Measurements from ENCODE around the gene SHANK1. TPM values are rescaled to one million over a fixed set of nuclear protein-coding genes. Genes with fewer than 3 reads are reported as not detected.
A peak's percentile ranks its signal among the peaks of the same experiment; 100 is the strongest.

SHANK1 gene
- total RNA-seq, 1 experiment from 2014 or later: not detected

DNA sequence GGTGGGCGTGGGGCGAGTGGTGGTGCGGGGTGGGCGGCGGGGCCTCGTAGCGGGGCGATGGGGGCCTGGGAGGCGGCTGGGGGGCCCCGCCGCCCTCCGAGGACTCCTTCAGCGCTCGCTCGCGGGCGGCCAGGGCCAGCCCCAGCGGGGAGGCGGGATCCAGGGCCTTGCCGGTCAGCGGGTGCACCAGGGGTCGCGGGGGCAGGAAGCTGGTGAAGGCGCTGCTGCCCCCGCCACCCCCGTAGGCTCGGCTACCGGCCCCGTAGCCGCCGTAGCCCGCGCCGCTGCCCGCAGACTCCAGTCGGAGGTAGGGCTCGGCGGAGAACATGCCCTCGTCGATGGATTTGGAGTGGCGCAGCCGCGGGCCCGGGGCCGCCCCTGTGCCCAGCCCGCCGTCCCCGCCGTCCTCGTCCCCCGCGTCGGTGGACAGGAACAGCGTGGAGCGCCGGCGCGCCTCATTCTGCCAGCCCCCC is 51.8 kb downstream of the SHANK1 start:
- H3K9me3 ChIP-seq (replicated peaks): no peaks in the 10 kb centered on the region
- no peaks in the 10 kb centered on the region for H3K4me1 ChIP-seq
- no peak overlapping the region for H3K27ac ChIP-seq
- no peaks in the 10 kb centered on the region for H3K36me3 ChIP-seq
- no peak overlapping the region for H3K4me3 ChIP-seq
- peaks cover 5% of the 10 kb centered on the region; the same call in 1 of the 2 replicates for H3K27me3 ChIP-seq
- no peak for DNase-seq

DNA sequence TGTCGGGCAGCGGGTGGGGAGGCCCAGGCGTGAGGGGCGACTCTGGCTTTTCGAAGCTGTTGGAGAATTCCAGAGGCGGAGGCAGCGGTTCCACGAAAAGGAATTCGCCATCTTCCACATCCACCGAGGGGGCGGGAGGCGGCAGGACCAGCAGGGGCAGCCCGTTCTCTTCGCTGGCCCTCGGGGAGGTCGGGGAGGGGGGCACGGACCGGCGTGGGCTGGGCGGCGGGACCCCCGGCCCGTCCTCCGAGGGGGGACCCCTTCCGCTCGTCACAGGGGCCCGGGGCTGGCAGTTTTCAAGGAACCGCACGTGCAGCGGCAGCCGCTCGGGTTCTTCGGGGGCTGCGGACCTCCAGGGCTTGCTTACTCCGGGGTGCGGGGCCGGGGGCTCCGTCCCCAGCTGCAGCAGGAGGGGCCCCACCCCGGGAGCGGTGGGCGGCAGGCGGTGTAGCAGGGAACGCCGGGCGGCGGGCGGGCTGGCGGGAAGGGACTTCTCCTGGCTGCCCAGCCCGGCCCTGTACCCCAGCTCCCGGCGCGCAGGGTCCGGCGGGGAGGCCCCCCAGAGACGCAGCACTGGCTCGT is 52.3 kb downstream of the SHANK1 start:
- H3K4me3 ChIP-seq: no peak overlapping the region
- no peak overlapping the region for H3K27ac ChIP-seq
- H3K9me3 ChIP-seq (replicated peaks): no peaks in the 10 kb centered on the region
- 0 out of 2 replicates have a peak, but pooled peaks cover 5% of the 10 kb centered on the region for H3K27me3 ChIP-seq
- no peaks in the 10 kb centered on the region for H3K4me1 ChIP-seq
- H3K36me3 ChIP-seq: no peaks in the 10 kb centered on the region
- DNase-seq: no peak

DNA sequence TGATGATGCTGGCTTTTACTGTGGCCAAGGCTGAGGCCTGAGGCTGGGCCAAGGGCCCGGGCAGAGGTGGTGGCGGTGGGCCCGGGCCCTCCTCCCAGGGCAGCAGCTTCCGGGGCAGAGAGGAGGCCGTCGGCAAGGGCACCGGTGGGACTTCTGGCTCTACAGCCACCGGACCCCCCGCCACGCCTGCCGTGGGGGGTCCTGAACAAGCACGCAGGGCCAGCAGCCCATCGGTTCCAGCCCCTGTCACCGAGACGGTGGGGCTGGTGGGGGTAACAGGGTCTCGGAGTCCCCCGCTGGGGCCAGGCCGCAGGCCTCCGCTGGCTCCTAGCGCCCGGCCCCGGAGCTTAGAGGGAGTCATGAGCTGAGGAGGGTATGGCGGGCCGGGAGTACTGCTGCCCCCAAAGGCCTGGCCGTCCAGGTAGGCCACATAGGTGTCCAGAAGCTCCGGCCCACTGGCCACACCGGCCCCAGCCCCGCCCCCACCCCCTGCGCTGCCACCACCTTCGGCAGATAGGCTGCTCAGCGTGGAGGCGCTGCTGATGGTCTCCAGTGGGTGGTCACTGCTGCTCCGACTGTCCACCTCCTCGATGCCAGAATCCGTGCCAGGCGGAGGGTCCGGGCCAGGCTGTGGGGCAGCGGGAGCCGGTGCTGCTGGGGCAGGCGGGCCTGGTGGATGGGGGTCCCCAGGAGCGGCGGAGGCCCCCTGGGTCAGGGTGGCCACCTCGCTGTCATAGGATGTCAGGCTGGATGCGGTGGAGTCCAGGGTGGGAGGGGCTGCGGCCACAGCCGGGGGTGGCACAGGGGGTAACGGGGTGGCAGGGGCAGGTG is 53.0 kb downstream of the SHANK1 start:
- Histone ChIP-seq H3K27me3 (0 out of 2 replicates have a peak, but pooled peaks cover 2% of the 10 kb centered on the region), H3K4me1 (no peaks in the 10 kb centered on the region), H3K9me3 (replicated peaks) (no peaks in the 10 kb centered on the region), H3K36me3 (no peaks in the 10 kb centered on the region), H3K27ac (no peak overlapping the region), H3K4me3 (no peak overlapping the region)
- DNase-seq: no peak

DNA sequence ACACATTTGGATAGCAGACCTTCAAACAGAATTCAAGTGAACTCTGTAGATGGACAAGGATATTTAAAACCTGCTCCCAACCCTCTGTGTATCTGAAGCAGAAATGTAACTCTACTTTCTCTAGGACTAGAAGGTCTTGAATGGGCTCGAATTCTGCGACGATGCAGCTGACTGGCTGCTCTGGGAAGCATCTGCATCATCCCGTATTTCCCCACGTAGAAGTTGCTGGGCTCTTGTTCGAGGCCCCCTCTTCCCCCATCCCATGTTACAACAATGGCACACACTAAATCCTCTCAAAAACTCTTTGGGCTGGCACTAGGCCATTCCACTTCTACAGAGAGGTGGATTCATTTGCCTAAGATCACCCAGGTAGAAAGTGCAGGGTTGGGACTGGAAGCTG is 55.4 kb downstream of the SHANK1 start:
- no peaks in the 10 kb centered on the region for H3K9me3 ChIP-seq (replicated peaks)
- no peaks in the 10 kb centered on the region for H3K36me3 ChIP-seq
- no peak overlapping the region for H3K4me3 ChIP-seq
- H3K27ac ChIP-seq: no peak overlapping the region
- DNase-seq: no peak
- no peaks in the 10 kb centered on the region for H3K4me1 ChIP-seq
- H3K27me3 ChIP-seq: no peaks in the 10 kb centered on the region

DNA sequence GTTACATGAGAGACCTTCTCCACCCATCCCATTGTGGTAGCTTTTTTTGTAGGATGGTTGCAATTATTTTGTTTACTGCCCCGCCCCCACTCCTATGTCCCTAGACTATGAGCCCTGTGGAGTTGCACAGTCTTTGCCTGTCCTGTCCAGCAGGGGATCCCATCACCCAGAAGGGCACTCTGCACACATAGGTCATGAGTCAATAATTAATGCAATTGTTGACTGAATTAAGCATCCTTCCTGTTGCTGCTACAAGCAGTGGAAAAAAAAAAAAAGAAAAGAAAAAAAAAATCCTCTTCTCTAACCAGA is 56.2 kb downstream of the SHANK1 start:
- peak in 1 of 2 experiments; percentile 14 for DNase-seq
- H3K9me3 ChIP-seq (replicated peaks): no peaks in the 10 kb centered on the region
- no peaks in the 10 kb centered on the region for H3K36me3 ChIP-seq
- H3K4me3 ChIP-seq: no peak overlapping the region
- H3K27me3 ChIP-seq: no peaks in the 10 kb centered on the region
- no peaks in the 10 kb centered on the region for H3K4me1 ChIP-seq
- no peak overlapping the region for H3K27ac ChIP-seq

DNA sequence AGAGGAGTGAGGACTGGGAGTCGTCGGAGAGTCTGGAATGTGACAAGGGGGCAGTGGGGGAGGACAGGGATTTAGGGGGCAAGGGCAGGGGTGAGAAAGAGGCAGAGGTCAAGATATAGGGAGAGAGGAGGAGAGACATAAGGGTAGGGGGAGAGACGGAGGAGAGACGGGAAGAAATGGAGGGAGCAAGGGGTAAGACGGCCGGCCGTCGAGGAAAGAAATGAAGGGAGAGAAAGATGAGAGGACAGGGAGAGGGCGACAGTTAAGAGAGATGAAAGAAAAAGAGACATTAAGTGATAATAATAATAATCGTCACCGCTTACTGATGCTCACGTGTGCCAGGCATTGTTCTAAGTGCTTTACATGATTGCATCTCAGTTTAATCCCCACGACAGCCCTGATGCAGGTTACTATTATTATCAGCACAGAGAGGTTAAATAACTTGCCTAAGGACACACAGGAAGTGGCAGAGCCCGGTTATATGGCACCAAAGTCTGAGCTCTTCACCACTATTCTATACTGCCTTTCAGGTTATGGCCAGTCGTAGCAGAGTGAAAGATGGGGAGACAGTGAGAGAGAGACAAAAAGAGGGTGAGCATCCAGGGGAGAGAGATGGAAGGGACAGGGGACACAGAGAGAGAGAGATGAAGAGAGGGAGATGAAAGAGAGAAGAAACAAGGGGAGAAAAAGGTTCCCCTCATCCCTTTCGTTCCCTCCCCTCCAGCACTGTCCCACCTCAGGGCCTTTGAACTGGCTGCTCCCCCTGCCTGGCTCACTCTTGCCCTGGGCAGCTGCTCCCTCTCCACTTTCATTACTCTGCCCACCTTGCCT is 56.7 kb downstream of the SHANK1 start:
- no peak overlapping the region for H3K4me3 ChIP-seq
- no peak for DNase-seq
- H3K36me3 ChIP-seq: no peaks in the 10 kb centered on the region
- no peaks in the 10 kb centered on the region for H3K27me3 ChIP-seq
- no peaks in the 10 kb centered on the region for H3K4me1 ChIP-seq
- H3K9me3 ChIP-seq (replicated peaks): no peaks in the 10 kb centered on the region
- H3K27ac ChIP-seq: no peak overlapping the region

DNA sequence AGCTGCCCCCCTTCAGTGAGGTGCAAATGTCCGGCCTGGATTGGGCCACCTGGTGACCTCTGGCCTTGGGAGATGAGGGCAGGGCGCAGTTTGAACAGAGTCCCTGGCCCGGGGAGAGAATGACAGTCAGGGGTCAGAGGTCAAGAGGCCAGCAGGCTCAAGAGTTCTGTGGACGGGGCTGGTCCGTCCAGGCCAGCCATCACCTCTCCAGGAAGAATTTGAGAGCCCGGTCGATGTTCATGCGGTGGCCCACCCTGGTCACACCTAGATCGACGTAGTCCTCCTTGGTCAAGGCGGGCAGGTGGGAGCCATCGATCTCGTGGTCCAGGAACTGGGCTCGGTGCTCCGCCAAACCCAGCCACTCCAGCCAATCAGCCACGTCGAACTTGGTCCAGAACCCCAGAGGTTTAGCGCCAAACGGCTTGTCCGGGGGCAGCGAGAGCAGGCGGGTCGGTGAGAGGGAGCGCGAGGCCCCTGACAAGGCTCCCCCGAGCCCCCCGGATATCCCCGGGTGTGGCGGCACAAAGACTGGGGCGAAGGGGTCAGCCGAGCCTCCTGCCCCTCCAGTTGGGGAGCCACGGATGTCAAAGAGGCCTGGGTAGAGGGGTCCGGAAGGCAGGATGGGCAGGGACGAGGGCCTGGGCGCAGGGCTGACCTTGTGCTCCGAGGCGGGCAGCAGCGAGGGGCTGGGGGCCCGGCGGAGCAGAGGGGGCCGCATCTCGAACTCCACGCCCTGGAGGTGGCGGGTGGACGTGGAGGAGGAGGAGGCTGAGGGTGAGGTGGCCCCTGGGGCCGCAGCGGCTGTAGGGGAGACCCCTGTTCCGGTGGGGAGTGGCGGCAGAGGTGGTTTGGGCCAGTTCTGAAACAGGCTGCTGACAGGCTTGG is 57.6 kb downstream of the SHANK1 start:
- Histone ChIP-seq H3K4me1 (no peaks in the 10 kb centered on the region), H3K27ac (no peak overlapping the region), H3K9me3 (replicated peaks) (no peaks in the 10 kb centered on the region), H3K36me3 (no peaks in the 10 kb centered on the region), H3K27me3 (no peaks in the 10 kb centered on the region), H3K4me3 (no peak overlapping the region)
- no peak for DNase-seq

DNA sequence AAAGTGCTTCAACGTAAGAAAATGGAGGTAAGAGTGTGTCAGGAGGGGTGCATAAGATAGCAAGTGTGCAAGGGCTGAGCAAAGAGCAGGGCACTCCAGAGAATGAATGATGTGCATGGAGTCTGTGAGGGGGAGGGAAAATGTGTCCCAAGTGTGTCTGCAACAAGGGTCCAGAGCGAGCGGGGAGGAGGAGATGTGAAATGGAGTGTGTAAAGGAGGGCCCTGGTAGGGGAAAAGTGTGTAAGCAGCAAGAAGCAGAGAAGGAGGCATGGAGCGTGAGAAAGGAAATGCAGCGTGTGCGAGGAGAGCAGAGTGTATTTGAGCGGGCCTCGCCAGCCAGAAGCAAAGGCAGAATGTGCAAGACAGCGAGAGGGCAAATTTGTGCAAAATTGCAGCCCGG is 58.6 kb downstream of the SHANK1 start:
- H3K9me3 ChIP-seq (replicated peaks): no peaks in the 10 kb centered on the region
- no peak overlapping the region for H3K4me3 ChIP-seq
- no peaks in the 10 kb centered on the region for H3K36me3 ChIP-seq
- no peaks in the 10 kb centered on the region for H3K4me1 ChIP-seq
- no peak for DNase-seq
- H3K27ac ChIP-seq: no peak overlapping the region
- no peaks in the 10 kb centered on the region for H3K27me3 ChIP-seq

DNA sequence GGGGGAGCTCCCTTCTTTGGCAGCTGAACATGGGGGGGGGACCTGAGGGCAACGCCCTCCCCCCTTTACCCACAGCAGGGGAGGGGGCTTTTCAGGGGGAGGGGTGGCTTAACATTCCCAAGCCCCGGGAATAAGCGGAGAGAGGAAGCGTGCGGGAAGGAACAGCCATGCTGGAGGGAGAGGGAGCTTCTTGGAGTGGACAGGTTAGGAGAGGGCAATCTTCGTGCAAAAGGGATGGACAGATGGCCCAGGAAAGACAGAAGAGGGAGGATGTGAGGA is 59.6 kb downstream of the SHANK1 start:
- H3K27me3 ChIP-seq: no peaks in the 10 kb centered on the region
- H3K4me1 ChIP-seq: no peaks in the 10 kb centered on the region
- no peaks in the 10 kb centered on the region for H3K36me3 ChIP-seq
- H3K4me3 ChIP-seq: no peak overlapping the region
- no peaks in the 10 kb centered on the region for H3K9me3 ChIP-seq (replicated peaks)
- DNase-seq: no peak
- H3K27ac ChIP-seq: no peak overlapping the region

DNA sequence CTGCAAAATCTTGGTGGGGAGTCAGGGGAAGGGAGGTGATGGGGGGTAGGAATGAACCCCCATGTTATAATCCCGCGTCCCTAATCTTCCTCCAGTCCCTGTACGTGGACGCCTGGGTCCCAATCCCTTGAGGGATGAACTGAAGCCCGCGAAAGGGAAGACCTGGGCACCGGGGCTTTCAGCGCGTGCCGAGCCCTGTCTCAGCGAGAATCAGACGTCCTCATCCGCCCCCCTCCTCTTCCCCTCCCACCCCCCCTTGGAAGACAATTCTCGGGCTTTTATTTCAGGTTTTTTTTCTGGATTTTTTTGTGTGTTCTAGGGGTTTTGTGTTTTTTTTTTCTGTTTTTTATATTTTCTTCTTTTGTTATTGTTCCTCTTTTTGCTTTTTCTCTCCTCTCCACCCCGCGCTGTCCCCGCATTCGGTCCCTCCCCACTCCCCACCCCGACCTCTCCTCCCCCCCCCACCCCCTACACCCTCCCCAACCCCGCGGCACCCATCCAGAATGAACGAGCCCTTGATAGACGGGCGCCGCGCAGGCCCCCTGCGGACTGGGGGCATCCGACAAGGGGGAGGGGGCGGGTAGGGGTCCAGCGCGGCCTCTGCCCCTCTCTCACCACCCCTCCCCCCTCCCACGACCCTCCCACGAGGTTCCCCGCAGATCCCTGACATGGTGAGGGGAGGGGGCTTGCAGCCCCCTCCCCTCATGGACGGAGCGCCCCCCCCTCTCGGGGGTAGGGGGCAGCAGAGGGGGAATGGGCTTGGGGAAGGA is 60.1 kb downstream of the SHANK1 start:
- H3K4me1 ChIP-seq: no peaks in the 10 kb centered on the region
- DNase-seq: no peak
- H3K27ac ChIP-seq: no peak overlapping the region
- H3K4me3 ChIP-seq: no peak overlapping the region
- H3K27me3 ChIP-seq: no peaks in the 10 kb centered on the region
- H3K9me3 ChIP-seq (replicated peaks): no peaks in the 10 kb centered on the region
- H3K36me3 ChIP-seq: no peaks in the 10 kb centered on the region

DNA sequence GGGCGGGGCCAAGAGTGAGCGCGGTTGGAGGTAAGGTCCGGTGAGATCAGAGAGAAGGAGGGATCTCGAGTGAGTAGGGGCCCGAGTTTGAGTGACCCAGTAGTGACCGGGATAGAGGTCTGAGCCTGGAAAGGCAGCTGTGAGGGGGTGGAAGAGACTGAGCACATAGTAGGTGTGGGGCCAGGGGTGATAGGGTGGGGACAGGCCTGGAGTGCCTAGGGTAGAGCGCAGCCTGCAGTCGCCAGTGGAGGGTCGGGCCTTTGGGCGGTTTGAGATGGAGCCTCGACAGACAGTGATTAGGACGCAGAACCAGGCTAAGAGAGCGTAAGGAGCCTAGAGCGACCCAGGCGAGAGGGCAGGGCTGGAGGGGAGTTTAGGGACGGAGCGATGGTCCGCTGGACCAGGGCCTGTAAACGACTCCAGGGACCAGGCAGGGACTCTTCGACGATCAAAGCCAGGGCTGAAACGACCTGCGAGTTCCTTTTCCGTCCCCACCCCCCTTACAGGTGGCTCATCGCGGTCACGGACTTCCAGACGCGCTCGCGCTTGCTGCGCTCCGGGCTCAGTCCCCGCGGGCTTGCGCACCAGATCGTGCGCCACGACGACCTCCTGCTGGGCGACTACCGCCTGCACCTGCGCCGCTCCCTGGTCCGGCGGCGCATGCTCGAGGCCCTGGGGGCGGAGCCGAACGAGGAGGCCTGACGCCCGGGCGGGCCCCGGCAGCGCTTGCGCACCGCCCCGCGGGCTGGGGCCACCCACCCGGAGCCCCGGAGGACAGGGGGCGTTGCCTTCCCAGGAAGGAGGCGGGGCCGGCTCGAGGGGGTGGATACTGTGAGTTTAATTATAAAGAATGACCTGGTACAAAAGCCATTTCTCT is 60.9 kb downstream of the SHANK1 start:
- no peak for DNase-seq
- H3K27ac ChIP-seq: no peak overlapping the region
- no peak overlapping the region for H3K4me3 ChIP-seq
- H3K27me3 ChIP-seq: no peaks in the 10 kb centered on the region
- H3K36me3 ChIP-seq: no peaks in the 10 kb centered on the region
- no peaks in the 10 kb centered on the region for H3K9me3 ChIP-seq (replicated peaks)
- no peaks in the 10 kb centered on the region for H3K4me1 ChIP-seq

DNA sequence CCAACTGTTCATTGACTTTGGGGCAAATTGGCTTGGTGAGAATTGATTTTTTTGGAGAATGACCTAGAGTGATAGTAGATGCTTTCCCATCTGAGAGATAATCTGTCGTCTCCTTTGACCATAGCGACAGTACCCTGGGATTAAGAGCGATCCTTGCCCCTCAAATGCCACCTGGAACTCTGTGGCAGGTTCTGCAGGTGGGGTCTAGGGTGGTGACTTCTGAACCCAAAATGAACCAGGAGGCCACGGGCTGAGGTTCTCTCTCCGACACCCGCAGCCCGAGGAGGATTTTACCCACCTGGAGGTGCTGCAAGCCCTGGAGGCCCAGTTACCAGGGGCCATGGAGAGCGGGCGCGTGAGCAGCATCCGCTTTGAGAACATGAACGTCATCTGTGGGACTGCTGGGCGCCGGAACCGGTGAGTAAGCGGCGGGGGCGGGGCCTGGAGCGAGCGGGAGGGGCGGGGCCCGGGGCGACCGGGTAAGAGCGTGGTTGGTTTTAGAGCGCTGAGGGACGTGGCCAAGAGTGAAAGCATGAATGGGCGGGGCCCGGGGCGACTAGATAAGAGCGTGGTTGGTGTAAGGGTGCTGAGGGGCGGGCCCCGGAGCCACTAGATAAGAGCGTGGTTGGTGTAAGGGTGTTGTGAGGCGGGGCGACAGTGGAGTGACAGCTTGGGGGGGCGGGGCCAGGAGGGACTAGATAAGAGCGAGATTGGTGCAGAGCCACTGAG is 61.7 kb downstream of the SHANK1 start:
- Histone ChIP-seq H3K27me3 (no peaks in the 10 kb centered on the region), H3K9me3 (replicated peaks) (no peaks in the 10 kb centered on the region), H3K36me3 (no peaks in the 10 kb centered on the region), H3K27ac (no peak overlapping the region), H3K4me1 (no peaks in the 10 kb centered on the region), H3K4me3 (no peak overlapping the region)
- DNase-seq: no peak

DNA sequence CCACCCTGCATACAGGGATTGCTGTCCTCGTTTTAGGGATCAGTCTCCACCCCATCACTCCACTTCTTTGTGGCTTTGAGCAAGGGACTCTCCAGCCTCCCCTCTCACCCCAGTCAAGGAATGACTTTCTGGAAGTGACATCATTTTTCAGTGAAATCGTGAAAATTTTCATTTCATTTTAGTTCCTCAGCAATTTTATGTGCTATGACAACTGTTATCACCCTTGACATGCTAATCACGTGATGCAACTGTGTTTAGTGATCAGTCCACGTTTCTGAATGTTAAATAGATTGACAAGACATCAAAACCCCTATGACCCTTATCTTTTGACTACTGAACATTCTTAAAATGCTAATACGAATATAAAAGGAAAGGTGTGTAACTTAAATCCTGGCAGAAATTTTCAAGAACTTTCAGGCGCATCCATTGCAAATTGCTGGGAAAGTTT is 62.4 kb downstream of the SHANK1 start:
- Histone ChIP-seq H3K9me3 (replicated peaks) (no peaks in the 10 kb centered on the region), H3K4me3 (no peak overlapping the region), H3K36me3 (no peaks in the 10 kb centered on the region), H3K27me3 (0 out of 2 replicates have a peak, but pooled peaks cover 3% of the 10 kb centered on the region), H3K4me1 (no peaks in the 10 kb centered on the region), H3K27ac (no peak overlapping the region)
- no peak for DNase-seq
